WI38 (cell line): Measurements from ENCODE around the gene LUC7L3.

Source experiments
- H3K4me3 ChIP-seq: 2 replicates; pipeline ENCODE4 v1.5.1; 2011; ENCODE audit warnings: low read depth, mild to moderate bottlenecking, control low read depth, low read length
- CTCF ChIP-seq: IDR thresholded peaks from 2 replicates; pipeline ENCODE4 v1.5.1; 2012; ENCODE audit warnings: low read depth, mild to moderate bottlenecking, control low read depth, low read length

LUC7L3 gene

GRCh38 chr17:50692448-50693035 is 26.9 kb upstream of the LUC7L3 start:
- TF ChIP-seq CTCF, result no peak
- H3K4me3 ChIP-seq, result no peak overlapping the region

- TF ChIP-seq CTCF, result no peak
- no peak overlapping the region for H3K4me3 ChIP-seq
Measured at GRCh38 chr17:50693036-50693682, 26.2 kb upstream of the LUC7L3 start.

GRCh38 chr17:50696365-50696879 is 23.0 kb upstream of the LUC7L3 start:
- no peak overlapping the region for H3K4me3 ChIP-seq
- TF ChIP-seq CTCF, result no peak

- no peak overlapping the region for H3K4me3 ChIP-seq
Measured at GRCh38 chr17:50697062-50697461, 22.3 kb upstream of the LUC7L3 start.

GRCh38 chr17:50697663-50698272 is 21.6 kb upstream of the LUC7L3 start:
- H3K4me3 ChIP-seq, result no peak overlapping the region
- no peak for TF ChIP-seq CTCF

More at GRCh38 chr17:50697062-50697461, 22.3 kb upstream of the LUC7L3 start:
- no peak for TF ChIP-seq CTCF

GRCh38 chr17:50699410-50699809 is 20.0 kb upstream of the LUC7L3 start:
- H3K4me3 ChIP-seq, result no peak overlapping the region
- no peak for TF ChIP-seq CTCF

- H3K4me3 ChIP-seq, result no peak overlapping the region
- no peak for TF ChIP-seq CTCF
Measured at GRCh38 chr17:50703162-50703561, 16.2 kb upstream of the LUC7L3 start.
